Stromal cell of bone marrow (primary cell): ENCODE data around the gene NCKAP5.
A peak's percentile ranks its signal among the peaks of the same experiment; 100 is the strongest.

Source experiments
- DNase-seq: peaks from one replicate; pipeline ENCODE4 v3.0.0-alpha.2; 2012; ENCODE audit warnings: low read depth

NCKAP5 gene

DNA sequence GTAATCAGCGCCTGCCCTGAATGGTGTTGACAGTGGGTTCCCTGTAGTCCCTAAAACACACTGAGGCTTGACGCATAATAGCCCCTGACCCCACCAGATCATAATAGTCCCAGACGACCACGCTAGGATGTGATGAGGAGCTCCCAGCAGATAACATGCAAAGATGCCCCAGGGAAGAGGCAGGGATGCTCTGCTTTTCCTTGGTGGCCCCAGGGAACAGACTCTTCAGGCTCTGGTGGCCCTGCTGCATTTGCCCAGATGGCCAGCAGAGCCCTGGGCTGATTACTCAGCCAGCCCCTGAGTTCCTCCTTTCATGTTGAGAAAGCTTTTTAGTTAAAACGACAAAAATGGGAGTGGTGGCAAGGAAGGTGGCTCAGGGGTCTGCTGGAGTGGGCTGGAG, 5.9 kb upstream of the NCKAP5 start:
- no peak for DNase-seq

DNA sequence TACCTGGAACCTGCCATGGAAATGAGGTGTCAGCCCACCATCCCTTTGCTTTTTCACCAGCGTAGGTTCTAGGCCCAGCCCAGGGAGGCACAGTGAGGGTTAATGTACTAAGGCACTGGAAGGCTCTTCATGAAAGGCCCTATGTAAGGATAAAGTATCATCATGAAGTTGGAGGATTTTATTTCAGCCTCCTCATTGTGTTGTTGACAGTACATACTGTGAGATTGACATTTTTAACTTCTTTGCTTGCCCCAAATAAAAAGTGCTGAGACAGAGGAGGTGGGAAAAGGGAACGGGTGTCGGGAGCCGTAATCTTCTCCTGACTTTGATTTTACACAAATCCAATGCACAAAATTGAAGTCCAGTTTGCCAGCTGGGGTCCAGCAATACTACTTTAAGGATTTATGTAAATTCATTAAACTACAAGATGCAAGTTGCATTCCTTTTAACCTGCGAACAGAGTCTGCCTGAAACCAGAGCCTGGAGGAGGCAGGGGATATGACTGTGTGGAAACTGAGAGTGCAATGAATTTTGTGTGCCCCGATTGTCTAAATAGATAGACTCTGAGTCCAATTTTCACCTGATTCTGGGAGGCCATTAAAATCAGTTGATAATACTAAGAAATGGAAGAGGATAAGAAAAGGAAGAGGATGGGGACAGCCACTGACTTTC, 5.4 kb upstream of the NCKAP5 start:
- DNase-seq, result no peak

DNA sequence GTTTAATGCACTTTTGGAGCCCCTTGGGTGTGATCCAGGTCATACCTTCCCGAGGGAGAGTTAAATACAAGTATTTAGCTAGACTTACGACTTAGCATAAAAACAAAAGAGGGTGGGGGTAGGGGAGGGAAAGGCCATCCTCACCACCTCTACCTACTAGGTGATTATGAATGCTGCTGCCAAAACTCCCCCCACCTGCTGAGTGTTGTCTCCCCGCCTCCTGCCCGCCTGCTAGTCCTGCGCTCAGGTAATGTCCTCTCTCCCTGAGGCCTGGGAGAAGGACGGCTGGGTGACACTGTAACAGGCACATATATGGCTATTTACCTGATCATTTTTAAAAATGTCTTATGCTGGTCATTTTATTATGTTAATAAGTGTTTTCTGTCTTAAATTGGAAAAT, 3.0 kb upstream of the NCKAP5 start:
- DNase-seq, result no peak

DNA sequence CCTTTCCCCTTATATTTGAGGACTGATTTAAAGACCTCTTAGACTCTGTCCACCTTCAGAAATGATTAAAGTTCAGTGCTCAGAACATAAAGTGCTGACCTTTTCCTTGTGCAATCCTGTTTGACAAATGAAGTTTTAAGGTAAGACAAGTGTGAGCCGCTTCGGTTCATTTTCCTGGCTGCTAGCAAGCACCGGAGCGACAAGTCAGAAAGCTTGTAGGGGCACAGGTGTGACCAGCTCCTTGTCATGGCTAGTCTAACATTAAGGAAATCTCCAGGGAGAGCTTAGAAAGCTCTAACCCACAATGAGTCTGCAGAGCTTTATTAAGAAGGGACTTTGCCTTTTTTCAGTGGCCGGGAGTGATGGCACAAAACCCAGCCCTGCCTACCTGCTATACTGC, 2.3 kb upstream of the NCKAP5 start:
- no peak for DNase-seq

DNA sequence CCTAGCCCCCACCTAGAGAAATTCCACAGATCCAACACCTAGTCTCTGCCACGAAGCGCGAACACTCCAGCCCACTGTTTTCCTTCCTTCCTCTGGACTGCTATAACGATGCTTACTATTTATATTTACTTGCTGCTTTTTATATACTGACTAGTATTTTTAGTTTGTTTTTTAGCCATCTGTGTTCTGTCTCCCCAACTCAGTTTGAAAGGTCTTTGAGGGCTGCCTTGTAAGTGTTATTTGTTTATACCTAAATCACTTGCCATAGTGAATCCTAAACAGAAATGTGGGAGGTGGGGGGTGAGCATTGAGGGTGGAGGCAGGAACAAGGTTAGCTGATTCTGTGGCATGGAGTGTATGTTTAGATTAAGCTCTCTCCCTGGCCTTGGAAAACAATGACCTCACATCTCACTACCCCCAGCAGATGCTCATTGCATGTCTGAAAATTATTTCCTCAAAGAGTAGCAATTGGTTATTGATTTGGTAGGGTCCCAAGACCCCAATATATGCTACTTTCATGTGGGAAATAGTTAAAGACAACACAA, 1.1 kb upstream of the NCKAP5 start:
- no peak for DNase-seq

DNA sequence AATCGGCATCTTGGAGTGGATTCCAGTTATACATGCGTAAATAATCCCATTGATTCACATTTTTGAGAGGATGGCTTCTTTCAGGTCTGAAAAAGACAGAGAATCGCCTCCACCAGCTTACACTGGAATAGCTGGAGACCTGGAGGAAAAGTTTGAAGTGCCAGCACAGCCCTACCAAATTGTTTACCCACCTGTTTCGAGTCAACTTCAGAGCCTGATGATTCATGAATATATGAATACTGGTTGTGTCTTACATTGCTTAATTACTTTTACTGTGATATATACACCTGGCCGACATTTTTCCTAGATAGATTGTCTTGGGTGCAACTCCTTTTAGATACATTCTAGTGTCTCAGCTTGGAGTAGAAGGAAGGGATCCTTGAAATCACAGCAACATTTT, 335 bp upstream of the NCKAP5 start:
- DNase-seq, result no peak

DNA sequence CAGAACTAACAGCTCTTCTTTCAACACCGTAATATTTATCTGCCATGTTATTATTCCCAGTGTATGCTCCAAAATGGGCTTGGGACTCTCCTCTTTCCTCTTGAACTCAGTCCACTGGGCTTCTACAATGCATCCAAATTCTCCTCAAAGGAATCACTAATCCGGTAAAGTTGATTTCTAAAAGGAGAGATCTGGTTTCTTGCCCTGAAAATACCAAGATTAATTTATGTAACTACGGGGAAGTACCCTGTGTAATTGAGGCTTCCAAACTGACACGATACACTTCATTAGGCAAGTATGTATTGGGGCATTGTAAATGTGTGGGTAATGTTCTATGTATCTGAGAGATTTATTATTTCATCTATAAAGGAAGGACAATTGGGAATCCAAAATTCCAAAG, 5.7 kb downstream of the NCKAP5 start:
- no peak for DNase-seq

DNA sequence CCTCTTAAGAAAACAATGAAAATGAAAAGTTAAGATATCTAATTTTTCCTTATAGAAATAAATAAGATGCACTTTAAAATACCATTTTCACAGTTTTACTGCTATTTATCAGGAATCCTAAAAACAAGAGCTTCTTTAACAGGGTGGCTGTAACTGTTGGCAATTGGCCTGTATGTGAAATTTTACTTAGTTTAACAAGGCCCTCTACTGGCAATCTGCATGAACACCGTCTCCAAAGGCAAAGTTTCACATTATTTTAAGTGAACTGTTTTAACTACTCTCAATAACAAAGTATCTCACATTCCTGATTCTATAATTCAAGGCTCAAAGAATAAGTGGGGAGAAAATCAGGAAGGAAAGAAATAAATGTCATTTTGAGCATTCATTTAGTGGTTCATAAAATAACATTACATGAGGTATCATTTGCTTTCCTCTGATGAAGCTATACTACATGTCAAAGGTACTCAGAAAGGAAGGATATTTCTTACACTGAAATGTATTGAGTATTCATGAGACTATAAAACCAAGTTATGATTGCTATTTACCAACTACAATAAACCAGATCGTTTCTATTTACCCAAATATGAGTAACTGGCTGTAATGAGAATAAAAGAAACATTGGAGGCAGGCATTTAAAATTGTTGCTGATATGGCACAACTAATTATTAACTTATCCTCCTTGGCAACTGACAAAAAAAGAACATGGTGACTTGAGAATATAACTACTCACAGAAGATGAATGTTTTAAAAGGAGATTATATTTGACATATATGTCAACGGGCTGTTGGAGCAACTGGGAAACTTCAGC, 7.0 kb downstream of the NCKAP5 start:
- DNase-seq, result peak; percentile 67

DNA sequence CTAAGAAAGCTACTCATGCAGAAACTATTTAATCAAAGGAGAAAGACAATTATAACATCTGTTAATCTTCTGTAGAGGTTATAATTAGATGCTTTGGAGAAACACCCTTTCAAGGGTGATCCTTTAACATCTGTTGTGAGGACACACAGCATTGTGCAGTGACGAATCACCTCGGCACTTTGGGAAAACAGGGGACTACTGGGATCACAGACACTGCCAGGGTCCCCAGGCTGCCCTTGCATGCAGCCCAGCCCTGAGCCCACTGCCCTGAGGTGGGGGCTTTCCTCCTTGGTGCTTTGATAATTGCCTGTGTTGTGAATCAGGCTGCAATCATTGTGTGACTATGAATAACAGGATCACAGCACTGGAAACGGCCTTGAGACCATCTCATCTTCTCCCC, 10.6 kb downstream of the NCKAP5 start:
- no peak for DNase-seq

DNA sequence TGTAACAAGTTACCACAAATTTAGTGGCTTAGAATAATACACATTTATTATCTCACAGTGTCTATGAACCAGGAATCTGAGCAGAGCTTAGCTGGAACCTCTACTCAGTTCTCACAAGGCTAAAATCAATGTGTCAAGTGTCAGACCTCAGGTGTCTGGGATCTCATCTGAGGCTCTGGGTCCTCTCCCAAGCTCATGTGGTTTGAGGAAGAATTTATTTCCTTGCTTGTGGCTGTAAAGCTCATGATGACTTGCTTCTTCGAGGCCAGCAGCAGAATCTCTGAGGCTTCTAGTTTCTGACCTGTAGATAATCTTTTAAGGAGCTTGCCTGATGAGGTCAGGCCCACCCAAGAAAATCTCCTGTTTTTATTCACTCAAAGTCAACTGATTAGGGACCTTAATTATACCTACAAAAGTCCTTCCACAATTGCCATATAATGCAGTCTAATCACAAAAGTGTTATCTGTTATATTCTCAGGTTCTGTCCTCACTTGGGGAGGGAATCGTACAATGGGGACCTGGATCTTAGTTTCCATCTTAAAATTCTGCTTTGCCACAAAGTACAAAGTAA, 14.3 kb downstream of the NCKAP5 start:
- no peak for DNase-seq

DNA sequence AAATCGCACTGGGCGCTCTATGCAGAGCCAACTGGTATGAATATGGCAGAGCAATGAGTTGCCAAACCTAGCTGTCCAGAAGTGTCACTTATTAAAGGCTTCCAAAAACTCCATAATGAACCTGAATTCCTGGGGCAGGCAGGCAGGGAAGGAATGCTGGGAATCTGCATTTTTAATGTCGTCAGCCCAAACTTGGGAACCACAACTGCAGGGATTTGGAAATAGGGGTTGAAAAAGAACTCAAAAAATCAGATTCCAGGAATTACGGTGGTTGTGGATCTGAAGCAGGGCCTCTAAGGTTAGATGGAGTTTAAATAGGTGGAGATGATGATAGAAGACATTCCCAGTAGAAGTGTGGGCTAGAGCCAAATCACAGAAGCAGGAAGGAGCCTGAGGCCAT, 15.0 kb downstream of the NCKAP5 start:
- no peak for DNase-seq

DNA sequence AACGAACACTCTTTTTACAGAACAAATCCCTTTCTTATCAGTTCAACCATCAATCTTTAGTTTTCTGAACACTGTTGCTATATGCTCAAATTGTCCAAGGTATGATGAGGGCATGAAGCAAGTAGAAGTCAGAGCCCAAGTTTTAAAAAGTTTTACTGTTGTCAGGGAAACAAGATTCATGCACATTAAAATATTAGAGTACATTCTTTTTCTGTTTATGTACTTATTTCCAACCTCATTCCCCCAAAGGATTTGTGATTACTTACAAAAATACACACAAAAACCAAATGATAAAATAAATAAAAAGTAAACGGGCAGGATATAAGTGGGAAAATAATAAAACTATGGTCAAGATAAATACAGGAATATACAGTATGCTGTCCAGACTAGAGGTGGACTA, 15.4 kb downstream of the NCKAP5 start:
- no peak for DNase-seq

DNA sequence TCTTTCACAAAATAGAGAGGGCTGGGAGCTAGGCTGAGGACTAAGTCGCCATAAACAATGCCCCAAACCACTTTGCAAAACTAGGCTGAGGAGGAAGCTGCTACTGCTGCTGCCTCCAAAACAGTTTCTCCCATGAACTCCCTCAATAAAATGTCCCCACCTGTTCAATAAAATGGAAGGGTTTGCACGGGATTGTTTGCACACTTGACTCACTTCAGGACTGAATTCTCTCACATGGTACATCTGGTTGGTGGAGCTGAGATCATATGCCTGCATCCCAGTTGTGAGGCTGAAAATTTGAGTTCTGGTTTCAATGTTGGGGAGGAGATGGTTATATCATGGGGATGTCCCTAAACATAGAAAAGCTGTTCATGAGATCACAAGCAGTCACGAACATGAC, 26.5 kb downstream of the NCKAP5 start:
- no peak for DNase-seq

DNA sequence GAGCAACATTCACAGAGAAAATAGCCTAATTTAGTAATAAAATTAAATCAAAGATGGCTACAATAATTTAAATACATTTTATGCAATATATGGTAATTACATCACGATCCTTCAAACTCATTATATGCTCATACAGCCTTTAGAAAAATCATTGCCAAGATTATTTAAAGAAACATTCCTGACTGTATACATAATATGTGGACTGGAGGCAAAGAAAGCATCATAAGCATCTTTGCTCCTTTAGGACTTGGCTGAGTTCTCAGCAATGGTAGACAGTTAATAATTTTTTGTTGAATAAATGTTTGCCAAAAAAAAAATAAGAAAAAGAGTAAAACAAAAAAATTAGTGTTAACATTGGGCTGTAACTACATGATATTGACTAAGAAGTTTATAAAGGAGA, 26.9 kb downstream of the NCKAP5 start:
- no peak for DNase-seq

DNA sequence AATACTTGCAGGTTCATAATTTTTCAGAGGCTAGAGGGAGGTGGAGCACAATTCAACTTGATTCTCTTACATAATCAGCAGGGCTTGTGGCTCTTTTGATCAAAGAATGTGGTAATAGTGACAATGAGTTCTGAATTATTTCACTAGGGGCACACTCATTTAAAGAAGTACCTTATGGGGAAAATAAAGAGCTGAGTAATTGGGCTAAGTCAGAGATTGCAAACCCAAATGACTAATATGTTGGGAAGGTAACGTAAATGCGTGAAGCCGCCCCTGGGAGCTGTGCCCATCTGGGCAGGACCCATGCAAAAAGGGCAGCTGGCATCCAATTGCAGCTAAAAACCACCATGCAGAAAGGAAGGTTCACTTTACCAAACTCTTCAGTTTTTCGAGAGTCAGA, 35.3 kb downstream of the NCKAP5 start:
- no peak for DNase-seq

DNA sequence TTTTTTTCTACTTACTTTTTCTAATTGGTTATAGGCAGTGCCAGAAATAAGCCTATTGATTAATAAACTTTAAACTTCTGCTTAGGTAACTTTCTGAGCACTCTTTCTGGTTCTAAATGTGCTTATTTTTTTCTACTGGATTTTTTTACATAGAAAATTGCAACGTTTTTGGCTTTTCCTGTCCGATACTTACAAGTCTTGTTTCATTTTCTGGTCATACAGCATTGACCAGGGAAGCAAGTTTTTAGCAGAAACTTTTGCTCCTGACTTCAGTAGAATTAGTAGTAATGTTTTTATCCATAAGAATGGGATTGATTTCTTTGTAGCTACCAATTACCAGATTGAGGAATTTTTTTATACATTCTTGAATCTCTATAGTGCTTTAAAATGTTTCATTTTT, 36.9 kb downstream of the NCKAP5 start:
- no peak for DNase-seq

DNA sequence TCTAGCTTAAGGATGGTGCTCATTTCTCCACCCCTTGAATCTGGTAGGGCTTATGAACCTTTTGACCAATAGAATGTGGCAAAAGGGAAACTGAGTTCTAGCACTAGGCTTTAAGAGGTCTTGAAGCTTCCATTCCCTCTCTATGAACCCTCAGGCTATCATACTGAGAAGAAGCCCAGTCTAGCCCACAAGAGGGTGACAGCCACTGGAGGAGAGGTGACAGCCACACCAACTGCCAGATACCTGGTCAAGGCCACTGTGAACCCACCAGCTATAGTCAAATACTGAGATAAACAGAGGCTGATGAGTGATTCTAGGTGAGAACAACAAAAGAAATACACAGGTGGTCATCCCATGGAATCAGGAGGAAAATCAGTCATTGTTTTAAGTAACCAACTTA, 37.6 kb downstream of the NCKAP5 start:
- no peak for DNase-seq

DNA sequence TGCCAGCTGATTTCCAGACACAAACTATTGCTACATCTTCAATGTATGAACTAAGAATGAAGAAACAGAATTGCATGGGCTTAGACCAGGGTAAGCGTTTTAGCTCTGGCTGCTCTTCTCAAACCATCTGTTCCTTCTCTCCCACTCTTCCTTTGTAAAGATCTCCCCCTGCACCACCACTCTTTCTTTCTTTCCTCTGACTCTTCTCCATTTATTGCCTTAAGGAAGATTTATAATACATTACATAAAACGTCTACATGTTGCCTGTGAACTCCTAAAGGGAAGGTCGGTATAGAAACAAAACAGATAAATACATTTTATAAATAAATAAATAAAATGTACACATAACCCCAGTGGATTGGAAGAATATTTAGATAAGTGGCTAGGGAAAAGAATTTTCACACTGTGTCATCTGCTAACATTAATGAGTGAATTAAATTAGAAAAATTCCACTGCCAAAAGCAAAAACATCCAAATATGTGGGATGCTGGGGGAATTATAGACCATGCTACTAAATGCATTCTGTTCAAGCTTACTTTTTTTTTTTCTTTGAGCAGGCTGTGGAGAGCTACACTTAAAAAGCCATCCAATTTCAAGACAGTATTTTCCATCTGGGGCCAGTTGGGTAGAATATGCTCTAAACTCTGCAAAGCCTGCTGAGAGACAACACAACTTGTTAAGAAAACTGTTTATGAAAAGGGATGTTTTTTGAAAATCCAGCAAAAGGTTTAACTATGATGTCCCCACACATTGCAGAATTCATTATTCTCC, 41.5 kb downstream of the NCKAP5 start:
- DNase-seq, result no peak

DNA sequence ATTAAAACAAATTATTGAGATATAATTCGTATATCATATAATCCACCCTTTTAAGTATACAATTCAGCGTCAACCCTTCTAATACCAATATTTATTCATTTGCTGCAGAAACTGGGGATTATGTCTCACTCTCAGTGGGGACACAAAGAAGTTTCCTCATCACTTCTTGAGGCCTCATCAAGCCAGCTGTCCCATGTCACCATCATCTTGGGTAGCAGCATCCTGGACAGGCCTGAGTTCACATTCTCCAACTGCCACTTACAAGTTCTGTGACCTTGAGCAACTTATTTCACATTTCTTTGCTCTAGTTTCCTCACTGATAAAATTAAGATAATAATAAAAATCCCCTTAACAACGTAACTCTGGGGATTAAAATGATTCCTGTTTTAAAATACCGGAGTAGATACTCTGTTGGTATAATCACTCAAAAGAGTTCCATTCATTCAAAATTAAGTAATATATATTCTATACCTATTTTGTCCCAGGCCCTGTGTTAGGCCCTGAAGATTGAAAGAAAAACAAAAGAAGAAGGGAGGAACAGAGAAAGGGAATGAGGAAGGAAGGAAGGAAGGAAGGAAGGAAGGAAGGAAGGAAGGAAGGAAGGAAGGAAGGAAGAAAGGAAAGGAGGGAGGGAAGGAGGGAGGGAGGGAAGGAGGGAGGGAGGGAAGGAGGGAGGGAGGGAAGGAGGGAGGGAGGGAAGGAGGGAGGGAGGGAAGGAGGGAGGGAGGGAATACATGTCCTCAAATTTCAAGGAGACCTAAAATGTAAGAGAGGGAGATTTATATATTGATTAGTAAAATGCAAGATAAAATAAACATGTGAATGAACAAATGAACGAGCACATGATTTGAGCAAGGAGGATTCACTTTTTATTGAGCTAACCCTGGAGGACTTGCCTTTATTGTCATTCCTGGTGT, 42.4 kb downstream of the NCKAP5 start:
- no peak for DNase-seq

DNA sequence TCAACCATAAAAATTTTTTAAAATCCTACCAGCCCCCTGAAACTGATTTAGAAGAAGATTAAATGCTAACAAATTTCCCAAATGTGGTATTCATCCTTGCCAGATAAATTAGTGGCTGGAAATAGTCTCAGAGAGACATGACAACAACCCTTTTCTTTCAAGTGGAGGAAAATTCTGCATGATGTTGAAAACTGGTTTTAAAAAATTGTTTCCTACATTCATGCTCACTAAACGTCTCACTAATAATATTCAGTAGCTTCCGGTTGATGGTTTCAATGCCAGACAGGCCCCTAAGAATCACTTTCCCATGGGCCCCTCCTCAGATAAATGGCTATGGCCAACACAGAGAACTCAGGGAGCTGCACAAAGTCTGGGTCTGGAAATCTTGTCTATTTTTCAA, 43.2 kb downstream of the NCKAP5 start:
- DNase-seq, result no peak

DNA sequence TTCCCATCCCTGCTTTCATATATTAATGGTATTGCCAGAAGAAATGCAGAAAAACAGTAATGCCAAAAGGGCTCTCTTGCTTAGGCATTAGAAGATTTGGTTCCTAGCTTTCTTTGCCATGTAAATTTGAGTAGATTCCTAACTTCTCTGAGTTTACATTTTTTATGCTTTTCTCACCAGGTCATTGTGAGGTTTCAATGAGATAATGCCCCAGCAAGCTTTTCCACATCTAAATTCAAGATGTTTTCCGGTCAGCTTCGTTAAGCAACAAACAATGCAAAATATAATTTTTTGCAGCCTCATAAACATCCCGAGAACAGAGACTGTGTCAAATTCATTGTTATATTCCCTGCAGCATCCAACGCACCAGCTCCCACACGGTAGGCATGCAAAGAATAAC, 44.9 kb downstream of the NCKAP5 start:
- no peak for DNase-seq
